ENCODE results near the gene MKRN1.
"Not testable (repeated sequence)": the region's sequence is repeated elsewhere in the genome, so short reads cannot be mapped to it uniquely, and the experiment has no call there.

DNA sequence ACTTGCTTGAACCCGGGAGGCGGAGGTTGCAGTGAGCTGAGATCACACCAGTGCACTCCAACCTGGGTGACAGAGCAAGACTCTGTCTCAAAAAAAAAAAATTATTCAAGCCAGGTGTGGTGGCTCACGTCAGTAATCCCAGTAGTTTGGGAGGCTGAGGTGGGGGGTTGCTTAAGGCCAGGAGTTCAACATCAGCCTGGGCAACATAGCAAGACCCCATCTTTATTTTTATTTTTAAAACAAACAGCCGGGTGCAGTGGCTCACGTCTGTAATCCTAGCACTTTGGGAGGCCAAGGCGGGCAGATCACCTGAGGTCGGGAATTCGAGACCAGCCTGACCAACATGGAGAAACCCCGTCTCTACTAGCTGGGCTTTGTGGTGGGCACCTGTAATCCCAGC lies 63.5 kb downstream of the MKRN1 start:
- TF ChIP-seq, protein P1, sequence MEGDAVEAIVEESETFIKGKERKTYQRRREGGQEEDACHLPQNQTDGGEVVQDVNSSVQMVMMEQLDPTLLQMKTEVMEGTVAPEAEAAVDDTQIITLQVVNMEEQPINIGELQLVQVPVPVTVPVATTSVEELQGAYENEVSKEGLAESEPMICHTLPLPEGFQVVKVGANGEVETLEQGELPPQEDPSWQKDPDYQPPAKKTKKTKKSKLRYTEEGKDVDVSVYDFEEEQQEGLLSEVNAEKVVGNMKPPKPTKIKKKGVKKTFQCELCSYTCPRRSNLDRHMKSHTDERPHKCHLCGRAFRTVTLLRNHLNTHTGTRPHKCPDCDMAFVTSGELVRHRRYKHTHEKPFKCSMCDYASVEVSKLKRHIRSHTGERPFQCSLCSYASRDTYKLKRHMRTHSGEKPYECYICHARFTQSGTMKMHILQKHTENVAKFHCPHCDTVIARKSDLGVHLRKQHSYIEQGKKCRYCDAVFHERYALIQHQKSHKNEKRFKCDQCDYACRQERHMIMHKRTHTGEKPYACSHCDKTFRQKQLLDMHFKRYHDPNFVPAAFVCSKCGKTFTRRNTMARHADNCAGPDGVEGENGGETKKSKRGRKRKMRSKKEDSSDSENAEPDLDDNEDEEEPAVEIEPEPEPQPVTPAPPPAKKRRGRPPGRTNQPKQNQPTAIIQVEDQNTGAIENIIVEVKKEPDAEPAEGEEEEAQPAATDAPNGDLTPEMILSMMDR (IDR thresholded peaks at IDR 0.05; ENCODE audit: low read depth, low read length, poor library complexity, severe bottlenecking), result not testable (repeated sequence)
- TF ChIP-seq EZH2phosphoT487 (IDR thresholded peaks at IDR 0.05; ENCODE audit: borderline replicate concordance, low read length), result not testable (repeated sequence)

All from DOHH2 (cell line).